BLaER1 treated with 17β-estradiol and CSF1 and Interleukin-3, amounts not matched to agents 10 nM and 100 nM (cell line): ENCODE data around the gene FAM114A1.
"Not testable (repeated sequence)": the region's sequence is repeated elsewhere in the genome, so short reads cannot be mapped to it uniquely, and the experiment has no call there.

Experiments used
- H3K27ac ChIP-seq, 11 experiments: shearing (Covaris generic); formaldehyde crosslinking; 2 replicates each; pipeline ENCODE4 v1.8.1; 2022
- H3K27me3 ChIP-seq, 11 experiments: shearing (Covaris generic); formaldehyde crosslinking; 2 replicates each; pipeline ENCODE4 v1.8.1; 2022
- H3K36me3 ChIP-seq, 11 experiments: shearing (Covaris generic); formaldehyde crosslinking; 2 replicates each; pipeline ENCODE4 v1.8.1; 2022
- H3K4me1 ChIP-seq, 10 experiments: shearing (Covaris generic); formaldehyde crosslinking; 2 replicates each; pipeline ENCODE4 v1.8.1; 2022
- H3K4me2 ChIP-seq, 11 experiments: shearing (Covaris generic); formaldehyde crosslinking; 2 replicates each; pipeline ENCODE4 v1.8.1; 2022
- H3K4me3 ChIP-seq, 10 experiments: shearing (Covaris generic); formaldehyde crosslinking; 2 replicates each; pipeline ENCODE4 v1.8.1; 2022
- H3K9ac ChIP-seq, 11 experiments: shearing (Covaris generic); formaldehyde crosslinking; 2 replicates each; pipeline ENCODE4 v1.8.1; 2022
- H3K9me3 ChIP-seq, 11 experiments: shearing (Covaris generic); formaldehyde crosslinking; replicated peaks in 1 of 11; 2 replicates each; pipeline ENCODE4 v1.8.1; 2022
- H4K20me1 ChIP-seq, 11 experiments: shearing (Covaris generic); formaldehyde crosslinking; 2 replicates each; pipeline ENCODE4 v1.8.1; 2022
- Cebpa-rat ChIP-seq, 11 experiments: shearing (Covaris generic); IDR thresholded peaks; 2 replicates each; pipeline ENCODE4 v1.8.1; 2022

Gene FAM114A1

GRCh38 chr4:38940476-38940875, 72.9 kb downstream of the FAM114A1 start:
- Histone ChIP-seq H4K20me1 (no peaks in the 10 kb centered on the region), H3K4me3 (no peak overlapping the region), H3K9me3 (no peaks in the 10 kb centered on the region; a peak in 1 of 22 replicates), H3K27ac (no peak overlapping the region), H3K36me3 (peaks cover 0 to 51% (median 0%) of the 10 kb centered on the region in 11 experiments; a peak in 4 of 22 replicates), H3K27me3 (no peaks in the 10 kb centered on the region), H3K9ac (no peak overlapping the region), H3K4me2 (peak overlapping the region in 2 of 11 experiments; percentile 38 to 47; a peak in 2 of 22 replicates), H3K4me1 (peaks cover 0 to 15% (median 0%) of the 10 kb centered on the region in 10 experiments; a peak in 5 of 20 replicates)
- no peak for TF ChIP-seq Cebpa-rat (IDR thresholded peaks at IDR 0.05)

- peaks cover 0 to 15% (median 0%) of the 10 kb centered on the region in 10 experiments; a peak in 5 of 20 replicates for H3K4me1 ChIP-seq
- H3K27me3 ChIP-seq, H3K27ac ChIP-seq, H4K20me1 ChIP-seq, H3K9ac ChIP-seq, H3K9me3 ChIP-seq, H3K4me3 ChIP-seq: not testable (repeated sequence)
- 0 out of 22 replicates have a peak overlapping the region, but pooled peaks of 1 of the 11 experiments have one; percentile 38 for H3K4me2 ChIP-seq
- H3K36me3 ChIP-seq = peaks cover 0 to 41% (median 0%) of the 10 kb centered on the region in 11 experiments; a peak in 4 of 22 replicates
Measured at GRCh38 chr4:38941906-38942305, 74.3 kb downstream of the FAM114A1 start.

- Histone ChIP-seq H3K9ac (no peak overlapping the region), H3K27ac (no peak overlapping the region), H3K4me3 (no peak overlapping the region), H3K36me3 (peaks cover 0 to 27% (median 0%) of the 10 kb centered on the region in 11 experiments; a peak in 4 of 22 replicates), H4K20me1 (no peaks in the 10 kb centered on the region), H3K27me3 (no peaks in the 10 kb centered on the region), H3K4me2 (no peak overlapping the region), H3K9me3 (no peaks in the 10 kb centered on the region; a peak in 1 of 22 replicates), H3K4me1 (peaks cover 0 to 15% (median 0%) of the 10 kb centered on the region in 10 experiments; a peak in 5 of 20 replicates)
- no peak for TF ChIP-seq Cebpa-rat (IDR thresholded peaks at IDR 0.05)
Measured at GRCh38 chr4:38943343-38943742, 75.7 kb downstream of the FAM114A1 start.

- Histone ChIP-seq H4K20me1 (no peaks in the 10 kb centered on the region), H3K4me3 (no peak overlapping the region), H3K27ac (no peak overlapping the region), H3K9ac (no peak overlapping the region), H3K36me3 (peaks cover 0 to 16% (median 0%) of the 10 kb centered on the region in 11 experiments; a peak in 4 of 22 replicates), H3K27me3 (no peaks in the 10 kb centered on the region), H3K4me1 (peaks cover 0 to 15% (median 0%) of the 10 kb centered on the region in 10 experiments; a peak in 5 of 20 replicates), H3K4me2 (no peak overlapping the region), H3K9me3 (no peaks in the 10 kb centered on the region; a peak in 1 of 22 replicates)
- no peak for TF ChIP-seq Cebpa-rat (IDR thresholded peaks at IDR 0.05)
Measured at GRCh38 chr4:38944440-38944839, 76.8 kb downstream of the FAM114A1 start.

GRCh38 chr4:38946919-38947318, 79.3 kb downstream of the FAM114A1 start:
- H3K27me3 ChIP-seq = no peaks in the 10 kb centered on the region
- no peaks in the 10 kb centered on the region for H3K9me3 ChIP-seq
- no peak overlapping the region for H3K9ac ChIP-seq
- no peak overlapping the region for H3K27ac ChIP-seq
- no peaks in the 10 kb centered on the region for H4K20me1 ChIP-seq
- no peak for TF ChIP-seq Cebpa-rat (IDR thresholded peaks at IDR 0.05)
- no peak overlapping the region for H3K4me2 ChIP-seq
- peaks cover 0 to 9% (median 0%) of the 10 kb centered on the region in 11 experiments; a peak in 2 of 22 replicates for H3K36me3 ChIP-seq
- H3K4me3 ChIP-seq = no peak overlapping the region
- 0 out of 20 replicates have a peak, but pooled peaks cover 0 to under 1% (median 0%) of the 10 kb centered on the region in 10 experiments for H3K4me1 ChIP-seq

- H3K27ac ChIP-seq = no peak overlapping the region
- no peaks in the 10 kb centered on the region for H3K27me3 ChIP-seq
- no peak overlapping the region for H3K4me2 ChIP-seq
- H4K20me1 ChIP-seq = no peaks in the 10 kb centered on the region
- no peaks in the 10 kb centered on the region for H3K4me1 ChIP-seq
- no peak overlapping the region for H3K9ac ChIP-seq
- no peaks in the 10 kb centered on the region for H3K9me3 ChIP-seq
- no peaks in the 10 kb centered on the region; a peak in 2 of 22 replicates for H3K36me3 ChIP-seq
- no peak for TF ChIP-seq Cebpa-rat (IDR thresholded peaks at IDR 0.05)
- no peak overlapping the region for H3K4me3 ChIP-seq
Measured at GRCh38 chr4:38948551-38948950, 80.9 kb downstream of the FAM114A1 start.

- H3K4me2 ChIP-seq = no peak overlapping the region
- H3K36me3 ChIP-seq = no peaks in the 10 kb centered on the region; a peak in 1 of 22 replicates
- H3K4me1 ChIP-seq = no peaks in the 10 kb centered on the region
- TF ChIP-seq Cebpa-rat (IDR thresholded peaks at IDR 0.05) = no peak
- H3K27me3 ChIP-seq = no peaks in the 10 kb centered on the region
- no peak overlapping the region for H3K27ac ChIP-seq
- H3K9ac ChIP-seq = no peak overlapping the region
- no peaks in the 10 kb centered on the region for H4K20me1 ChIP-seq
- no peaks in the 10 kb centered on the region for H3K9me3 ChIP-seq
- no peak overlapping the region for H3K4me3 ChIP-seq
Measured at GRCh38 chr4:38949411-38950051, 81.9 kb downstream of the FAM114A1 start.

GRCh38 chr4:38950159-38950558, 82.6 kb downstream of the FAM114A1 start:
- Histone ChIP-seq H4K20me1 (no peaks in the 10 kb centered on the region), H3K27ac (no peak overlapping the region), H3K4me3 (no peak overlapping the region), H3K4me2 (no peak overlapping the region), H3K27me3 (no peaks in the 10 kb centered on the region), H3K4me1 (no peaks in the 10 kb centered on the region), H3K36me3 (no peaks in the 10 kb centered on the region), H3K9me3 (no peaks in the 10 kb centered on the region), H3K9ac (no peak overlapping the region)
- TF ChIP-seq Cebpa-rat (IDR thresholded peaks at IDR 0.05) = no peak

GRCh38 chr4:38950734-38951133, 83.1 kb downstream of the FAM114A1 start:
- H3K4me2 ChIP-seq = no peak overlapping the region
- H3K9ac ChIP-seq = no peak overlapping the region
- no peaks in the 10 kb centered on the region for H3K9me3 ChIP-seq
- H3K27me3 ChIP-seq = no peaks in the 10 kb centered on the region
- H3K36me3 ChIP-seq = no peaks in the 10 kb centered on the region
- H4K20me1 ChIP-seq = no peaks in the 10 kb centered on the region
- TF ChIP-seq Cebpa-rat (IDR thresholded peaks at IDR 0.05) = no peak
- H3K4me1 ChIP-seq = no peaks in the 10 kb centered on the region
- no peak overlapping the region for H3K4me3 ChIP-seq
- no peak overlapping the region for H3K27ac ChIP-seq

GRCh38 chr4:38951598-38951997, 84.0 kb downstream of the FAM114A1 start:
- no peaks in the 10 kb centered on the region for H3K27me3 ChIP-seq
- H4K20me1 ChIP-seq = no peaks in the 10 kb centered on the region
- H3K9ac ChIP-seq = no peak overlapping the region
- peaks cover 0 to 5% (median 0%) of the 10 kb centered on the region in 11 experiments; a peak in 1 of 22 replicates for H3K9me3 ChIP-seq
- no peak overlapping the region for H3K27ac ChIP-seq
- H3K4me3 ChIP-seq = no peak overlapping the region
- no peaks in the 10 kb centered on the region for H3K4me1 ChIP-seq
- H3K4me2 ChIP-seq = no peak overlapping the region
- TF ChIP-seq Cebpa-rat (IDR thresholded peaks at IDR 0.05) = no peak
- H3K36me3 ChIP-seq = no peaks in the 10 kb centered on the region
